Measurements from ENCODE around the gene ZNF514. TPM values are rescaled to one million over a fixed set of nuclear protein-coding genes. Genes with fewer than 3 reads are reported as not detected.

The ZNF514 gene
- total RNA-seq, 2 donors from 2014 or later, result 4.9 to 7.5 TPM

DNA sequence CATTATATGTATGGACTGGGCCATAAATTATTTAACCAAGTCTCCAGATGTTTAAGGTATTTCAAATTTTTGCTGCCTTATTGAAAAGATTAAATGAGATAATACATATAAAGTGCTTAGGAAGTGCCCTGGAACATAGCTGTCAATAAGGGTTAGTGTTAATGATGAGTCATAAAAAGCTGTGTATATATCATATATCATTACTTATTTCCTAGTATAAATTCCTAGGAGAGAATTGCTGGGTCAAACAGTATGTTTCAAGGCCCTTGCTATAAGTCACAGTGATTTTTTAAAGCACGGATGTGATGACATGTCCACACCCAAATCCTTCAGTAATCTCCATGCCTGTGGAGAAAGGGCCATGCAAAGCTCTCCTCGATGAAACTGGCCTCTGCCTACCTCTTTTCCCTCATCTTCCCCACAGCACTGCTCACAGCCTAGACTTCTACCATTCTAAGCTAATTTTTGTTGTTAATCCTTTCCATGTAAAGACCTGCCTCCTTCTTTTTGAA is 14.4 kb upstream of the ZNF514 start:
- Histone ChIP-seq H3K27ac (no peak overlapping the region), H3K4me1 (no peaks in the 10 kb centered on the region), H3K4me3 (no peak overlapping the region), H3K27me3 (no peaks in the 10 kb centered on the region), H3K9me3 (no peaks in the 10 kb centered on the region), H3K36me3 (peaks cover 5% of the 10 kb centered on the region)
- DNase-seq (ENCODE audit: low spot score), result no peak
- TF ChIP-seq CTCF (IDR thresholded peaks at IDR 0.05), result no peak

GRCh38 chr2:95171902-95172301 is 12.3 kb upstream of the ZNF514 start:
- Histone ChIP-seq H3K27ac (no peak overlapping the region), H3K4me1 (peaks cover 0 to 2% of the 10 kb centered on the region in 2 donors), H3K4me3 (no peak overlapping the region), H3K9me3 (no peaks in the 10 kb centered on the region), H3K36me3 (no peaks in the 10 kb centered on the region), H3K27me3 (no peaks in the 10 kb centered on the region)
- no peak for DNase-seq (ENCODE audit: low spot score)
- no peak for TF ChIP-seq CTCF (IDR thresholded peaks at IDR 0.05)

GRCh38 chr2:95166065-95166763 is 6.6 kb upstream of the ZNF514 start:
- H3K36me3 ChIP-seq, result no peaks in the 10 kb centered on the region
- H3K27me3 ChIP-seq, result no peaks in the 10 kb centered on the region
- DNase-seq (ENCODE audit: low spot score), result no peak
- H3K4me3 ChIP-seq, result peak overlapping the region; percentile 74 to 76
- no peak for TF ChIP-seq CTCF (IDR thresholded peaks at IDR 0.05)
- peaks cover 0 to 26% of the 10 kb centered on the region in 2 donors for H3K4me1 ChIP-seq
- H3K27ac ChIP-seq, result peak overlapping the region; percentile 86 to 93
- H3K9me3 ChIP-seq, result no peaks in the 10 kb centered on the region

- no peaks in the 10 kb centered on the region for H3K9me3 ChIP-seq
- no peaks in the 10 kb centered on the region for H3K36me3 ChIP-seq
- H3K27ac ChIP-seq, result peak within 1 kb of the TSS; percentile 86 to 93
- TF ChIP-seq CTCF (IDR thresholded peaks at IDR 0.05), result no peak
- H3K4me1 ChIP-seq, result peaks cover 0 to 26% of the 10 kb centered on the region in 2 donors
- peak; percentile 98 for DNase-seq (ENCODE audit: low spot score)
- H3K4me3 ChIP-seq, result peak within 1 kb of the TSS; percentile 74 to 76
- H3K27me3 ChIP-seq, result no peaks in the 10 kb centered on the region
Measured at GRCh38 chr2:95165371-95166064, 5.9 kb upstream of the ZNF514 start, which contains the start of gene ZNF2. Gene ZNF2, plus strand, starts transcription at chr2:95165809. Its CDS starts 10,418 bp downstream, at chr2:95176227.

- peaks cover 0 to 26% of the 10 kb centered on the region in 2 donors for H3K4me1 ChIP-seq
- no peak for DNase-seq (ENCODE audit: low spot score)
- H3K9me3 ChIP-seq, result no peaks in the 10 kb centered on the region
- peak overlapping the region; percentile 86 to 93 for H3K27ac ChIP-seq
- H3K36me3 ChIP-seq, result no peaks in the 10 kb centered on the region
- peak overlapping the region; percentile 74 to 76 for H3K4me3 ChIP-seq
- H3K27me3 ChIP-seq, result no peaks in the 10 kb centered on the region
- TF ChIP-seq CTCF (IDR thresholded peaks at IDR 0.05), result no peak
Measured at GRCh38 chr2:95165030-95165370, 5.4 kb upstream of the ZNF514 start.
